Amygdala (tissue), 56 donors: ENCODE data around the gene USP6.
"Not testable (repeated sequence)": the region's sequence is repeated elsewhere in the genome, so short reads cannot be mapped to it uniquely, and the experiment has no call there.

Experiments used
- DNase-seq, 56 donors: peaks; one replicate each; lab custom pipeline; 2025; lab: John Stamatoyannopoulos, UW

Gene USP6

GRCh38 chr17:5121186-5121841 is 5.5 kb downstream of the USP6 start:
- no peak for DNase-seq

DNA sequence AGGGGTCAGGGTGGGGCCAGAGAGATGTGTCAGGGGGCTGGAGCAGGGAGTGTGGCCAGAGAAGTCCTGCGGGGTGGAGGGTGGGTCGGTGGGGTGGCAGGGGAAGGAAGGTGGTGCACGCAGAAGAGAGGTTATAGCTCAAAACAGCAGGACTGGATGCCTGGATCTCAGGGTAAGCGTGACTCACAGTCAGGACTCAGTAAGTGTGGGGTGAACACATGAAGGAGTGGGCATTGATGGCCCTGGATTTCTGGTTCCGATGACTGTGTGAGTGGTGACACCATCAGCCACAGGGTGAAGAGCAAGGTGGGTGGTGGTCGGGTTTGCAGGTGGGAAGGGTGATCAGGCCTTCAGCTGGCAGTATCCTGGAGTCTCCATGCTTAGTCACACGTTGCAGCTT is 6.2 kb downstream of the USP6 start:
- not testable (repeated sequence) for DNase-seq

DNA sequence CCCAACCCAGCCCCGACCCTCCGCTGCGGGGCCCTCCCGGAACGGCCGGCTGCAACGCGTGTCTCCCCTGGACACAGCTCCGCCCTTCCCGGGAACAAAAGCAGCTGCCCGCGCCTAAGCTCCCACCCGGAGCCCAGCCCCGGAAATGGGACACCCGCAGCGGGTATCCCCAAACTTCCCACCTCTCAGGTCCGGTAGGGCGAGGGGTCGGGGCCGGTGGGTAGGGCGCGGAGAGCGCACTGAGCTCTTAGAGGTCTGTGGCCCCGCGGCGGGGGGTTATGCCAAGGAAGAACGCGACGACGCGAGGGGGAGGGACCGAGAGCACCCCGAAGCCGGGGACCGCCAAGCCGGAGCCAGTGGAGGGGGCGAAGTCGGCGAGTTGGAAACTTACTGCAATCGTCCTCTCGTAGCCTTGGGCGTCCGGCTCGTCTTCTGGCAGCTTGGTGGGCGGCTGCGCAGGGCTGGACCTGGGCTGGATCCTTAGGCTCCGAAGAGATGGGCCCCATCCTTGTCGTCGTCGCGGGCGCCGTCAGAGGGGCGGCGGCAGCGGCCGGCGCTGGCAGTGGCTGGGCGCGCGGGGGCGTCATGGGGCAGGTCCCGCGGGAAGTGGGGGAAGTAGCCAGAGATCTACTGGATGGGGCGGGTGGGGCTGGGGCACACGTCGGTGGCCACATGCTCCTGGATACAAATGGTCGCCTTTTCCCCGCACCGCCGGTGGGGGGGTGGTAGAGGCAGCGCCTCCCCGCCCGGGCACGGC is 6.9 kb downstream of the USP6 start:
- peak in 20 of 56 donors; percentile 6 to 55 (median 26) for DNase-seq

DNA sequence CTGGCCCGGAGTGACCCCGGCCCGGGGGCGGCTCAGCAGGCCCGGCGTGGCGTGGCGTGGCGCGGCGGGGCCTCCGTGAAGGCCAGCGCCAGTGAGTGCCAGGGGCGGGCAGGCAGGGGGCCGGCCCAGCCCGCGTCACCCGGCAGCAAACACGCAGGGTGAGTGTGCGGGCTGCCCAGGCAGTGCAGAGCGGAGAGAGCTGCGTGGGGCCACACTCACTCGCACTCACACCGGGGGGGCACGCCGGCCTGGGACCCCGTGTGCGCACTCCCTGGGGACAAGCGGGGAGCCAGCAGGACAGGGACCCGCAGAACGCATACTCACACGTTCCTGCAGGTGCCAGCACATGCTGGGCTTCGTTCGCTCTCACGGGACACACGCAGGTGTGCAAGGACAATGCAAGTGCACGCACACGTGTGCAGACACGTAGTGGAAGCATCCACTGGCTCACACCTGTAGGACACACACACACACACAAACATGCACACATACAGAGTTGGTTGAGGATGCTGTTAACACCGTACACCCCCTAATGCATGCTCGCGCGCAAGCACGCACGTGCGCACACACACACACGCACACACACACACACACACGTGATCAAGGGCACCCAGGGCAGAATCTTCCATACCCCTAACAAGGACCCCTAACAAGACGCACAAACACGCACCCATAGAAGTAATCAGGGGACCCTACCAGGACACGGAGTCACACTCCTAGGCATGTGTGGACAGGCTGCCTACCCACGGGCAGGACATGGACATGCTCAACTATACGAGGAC is 7.7 kb downstream of the USP6 start:
- peak in 1 of 56 donors; percentile 43 for DNase-seq

GRCh38 chr17:5124125-5124760 is 8.4 kb downstream of the USP6 start:
- not testable (repeated sequence) for DNase-seq

DNA sequence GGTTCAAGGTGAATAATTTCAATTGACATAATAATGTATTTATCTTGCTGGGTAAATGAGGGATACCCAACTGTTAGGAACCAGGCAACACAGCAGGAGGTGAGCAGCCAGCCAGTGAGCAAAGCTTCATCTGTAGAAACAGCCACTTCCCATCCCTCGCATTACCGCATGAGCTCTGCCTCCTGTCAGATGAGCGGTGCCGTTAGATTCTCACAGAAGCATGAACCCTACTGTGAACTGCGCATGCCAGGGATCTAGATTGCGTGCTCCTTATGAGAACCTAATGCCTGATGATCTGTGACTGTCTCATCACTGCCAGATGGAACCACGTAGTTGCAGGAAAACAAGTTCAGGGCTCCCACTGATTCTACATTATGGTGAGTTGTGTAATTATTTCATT is 9.1 kb downstream of the USP6 start:
- DNase-seq: peak in 2 of 56 donors; percentile 8 to 39

DNA sequence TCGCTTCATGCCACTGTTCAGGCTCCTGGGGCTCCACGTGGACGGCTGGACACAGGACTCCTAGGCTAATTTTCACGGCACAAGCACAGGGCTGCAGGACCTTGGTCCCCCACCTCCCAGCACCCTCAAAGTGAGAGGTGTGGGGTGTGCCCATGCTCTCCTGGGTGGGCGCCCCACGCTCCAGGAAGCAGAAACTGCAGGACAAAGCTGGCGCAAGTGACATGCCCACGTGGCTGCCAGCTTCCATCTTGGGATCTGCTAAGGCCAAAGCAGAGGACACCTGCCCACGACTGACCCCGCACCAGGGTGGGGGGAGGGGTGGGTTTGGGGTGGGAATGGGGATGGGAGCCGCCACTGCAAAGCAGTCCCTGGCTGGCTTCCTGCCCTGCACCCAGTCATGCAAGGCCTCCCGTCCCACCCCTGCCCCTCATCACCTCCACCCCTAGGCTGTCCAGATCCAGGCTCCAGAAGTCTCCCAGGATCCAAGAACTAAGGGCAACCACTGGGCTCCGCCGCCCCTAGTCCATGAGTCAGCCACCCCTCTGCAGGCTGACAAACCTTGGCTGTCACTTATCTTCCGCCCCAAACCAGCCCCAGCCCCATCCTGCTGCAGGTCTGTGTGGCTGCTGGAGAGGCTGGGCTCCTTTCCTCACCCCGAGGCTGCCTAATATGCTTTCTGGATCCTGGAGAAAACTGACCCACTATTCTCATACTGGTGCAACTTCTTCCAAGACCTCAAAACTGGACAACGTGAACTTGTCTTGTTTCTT is 11.1 kb downstream of the USP6 start:
- DNase-seq: no peak

- DNase-seq: no peak
These were observed 12.1 kb downstream of the USP6 start for GRCh38 chr17:5127910-5128309.

- DNase-seq: not testable (repeated sequence)
These were observed 12.6 kb downstream of the USP6 start for GRCh38 chr17:5128387-5128786.

GRCh38 chr17:5128905-5129535 is 13.2 kb downstream of the USP6 start:
- DNase-seq: no peak

DNA sequence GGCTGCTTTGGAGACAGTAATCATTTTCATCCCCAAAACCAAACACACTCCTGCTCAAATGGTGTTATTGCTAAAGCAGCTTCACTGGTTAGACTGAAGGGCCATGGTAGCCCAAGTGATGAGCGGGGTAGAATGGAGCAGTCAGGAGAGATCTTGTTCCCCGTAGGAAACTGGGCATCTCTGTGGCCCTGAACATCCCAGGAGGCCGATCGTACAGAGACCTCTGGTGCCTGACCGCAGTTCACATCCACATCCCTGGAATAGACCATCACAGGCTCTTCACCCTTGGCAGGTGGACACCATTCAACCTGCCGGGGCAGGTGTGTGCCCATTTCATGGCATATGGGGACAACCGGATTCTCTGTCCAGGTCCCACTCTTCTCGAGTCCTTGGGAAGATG is 13.9 kb downstream of the USP6 start:
- DNase-seq: not testable (repeated sequence)

GRCh38 chr17:5130261-5130660 is 14.4 kb downstream of the USP6 start:
- not testable (repeated sequence) for DNase-seq

DNA sequence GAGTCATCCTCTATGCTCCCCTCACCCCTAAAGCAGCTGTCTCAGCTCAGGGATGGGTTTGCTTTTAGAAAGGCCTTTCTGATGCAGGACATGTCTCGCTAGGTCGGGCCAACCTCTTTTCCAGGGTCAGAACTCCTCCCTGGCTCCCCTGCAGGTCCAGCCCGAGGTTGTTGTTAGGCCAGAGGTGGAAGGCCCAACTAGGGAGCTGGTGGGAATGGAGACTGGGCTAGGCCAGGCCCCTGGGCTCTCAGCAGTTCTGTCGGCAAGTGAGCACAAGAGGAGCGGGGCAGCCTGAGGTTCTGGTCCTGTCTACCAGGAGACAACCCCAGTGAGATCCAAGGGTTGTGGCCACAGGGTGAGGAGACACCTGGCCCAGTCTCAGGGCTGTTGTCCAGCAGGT is 14.9 kb downstream of the USP6 start:
- not testable (repeated sequence) for DNase-seq

DNA sequence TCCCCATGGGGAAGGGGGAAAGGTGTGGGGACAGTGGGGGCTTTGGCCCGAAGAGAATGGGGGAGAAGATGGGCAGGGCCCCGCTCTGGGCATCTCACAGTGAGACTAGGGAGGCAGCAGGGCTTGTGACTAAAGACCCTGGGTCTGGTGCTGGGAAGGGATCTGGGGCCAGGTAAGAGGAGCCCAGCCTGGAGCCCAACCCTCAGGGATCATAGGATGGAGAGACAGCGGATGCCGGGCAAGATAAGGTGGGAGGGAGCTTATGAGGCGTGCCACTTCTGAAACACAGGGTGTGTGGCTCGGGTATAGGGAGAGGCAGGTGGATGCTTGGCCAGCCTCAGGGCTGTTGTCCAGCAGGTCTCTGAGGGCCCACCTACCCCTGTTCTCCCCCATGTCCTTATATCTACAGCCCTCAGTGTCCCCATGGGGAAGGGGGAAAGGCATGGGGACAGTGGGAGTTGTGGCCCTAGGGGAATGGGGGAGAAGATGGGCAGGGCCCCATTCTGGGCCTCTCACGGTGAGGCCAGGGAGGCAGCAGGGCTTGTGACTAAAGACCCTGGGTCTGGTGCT is 15.4 kb downstream of the USP6 start:
- DNase-seq: no peak

DNA sequence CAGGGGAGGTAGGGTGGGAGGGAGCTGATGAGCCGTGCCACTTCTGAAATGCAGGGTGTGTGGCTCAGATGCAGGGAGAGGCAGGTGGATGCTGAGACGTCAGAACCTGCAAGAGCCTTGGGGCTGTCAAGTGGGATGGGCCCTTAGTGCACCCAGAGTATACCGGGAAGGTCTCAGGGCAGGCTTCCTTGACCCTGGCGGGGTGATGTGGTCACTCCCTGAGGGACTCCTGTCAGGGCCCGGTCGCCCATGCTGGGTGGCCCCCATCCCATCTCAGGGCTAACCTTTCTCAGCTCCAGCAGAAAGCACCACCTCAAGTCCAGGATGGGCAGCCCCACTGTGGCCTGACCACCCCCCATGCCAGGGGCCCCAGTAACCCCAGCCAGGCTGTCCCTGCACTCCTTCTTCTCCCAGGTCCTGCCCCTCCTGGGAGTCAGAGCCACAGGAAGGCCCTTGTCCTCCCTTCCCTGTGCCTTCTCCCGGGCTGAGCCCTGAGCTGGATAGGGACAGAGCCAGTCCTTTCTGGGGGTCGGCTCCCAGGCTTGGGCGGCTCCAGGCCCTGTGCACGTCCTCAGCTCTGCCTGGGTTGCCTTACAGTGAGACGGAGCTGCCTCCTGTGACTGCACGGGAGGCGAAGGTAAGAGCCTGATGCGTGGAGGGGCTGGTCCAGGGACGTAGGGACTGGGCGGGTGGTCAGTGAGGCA is 16.1 kb downstream of the USP6 start:
- not testable (repeated sequence) for DNase-seq

DNA sequence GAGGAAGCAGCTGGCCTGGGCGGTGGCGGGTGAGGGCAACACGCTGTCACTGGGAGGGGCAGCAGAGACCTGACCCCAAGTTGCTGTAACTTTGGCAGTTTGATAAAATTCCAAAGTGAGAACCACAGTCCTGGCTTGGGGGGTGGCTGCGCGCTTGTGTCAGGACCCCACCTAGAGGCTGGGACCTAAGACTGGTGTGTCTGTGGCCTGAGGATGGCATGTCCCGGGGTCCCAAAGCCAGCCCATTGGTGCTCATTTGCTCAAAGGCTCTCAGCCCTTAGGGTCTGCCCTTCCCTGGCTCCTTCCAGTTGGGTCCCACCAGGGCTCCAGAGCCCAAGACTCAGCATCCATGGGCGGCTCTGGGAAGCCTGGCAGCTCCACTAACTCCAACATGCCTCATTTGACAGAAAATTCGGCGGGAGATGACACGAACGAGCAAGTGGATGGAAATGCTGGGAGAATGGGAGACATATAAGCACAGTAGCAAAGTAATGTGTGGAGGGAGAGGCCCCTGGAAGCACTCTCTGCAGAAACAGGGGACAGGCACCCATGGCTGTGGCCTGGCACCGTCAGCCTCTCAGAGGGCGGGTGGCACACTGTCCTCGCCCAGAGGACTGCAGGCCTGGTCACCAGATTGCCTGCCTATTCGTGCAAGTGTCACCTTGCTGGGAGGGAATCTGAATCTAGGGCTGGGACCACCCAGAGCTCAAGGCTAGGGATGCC is 16.8 kb downstream of the USP6 start:
- not testable (repeated sequence) for DNase-seq

GRCh38 chr17:5133311-5133710 is 17.5 kb downstream of the USP6 start:
- no peak for DNase-seq

DNA sequence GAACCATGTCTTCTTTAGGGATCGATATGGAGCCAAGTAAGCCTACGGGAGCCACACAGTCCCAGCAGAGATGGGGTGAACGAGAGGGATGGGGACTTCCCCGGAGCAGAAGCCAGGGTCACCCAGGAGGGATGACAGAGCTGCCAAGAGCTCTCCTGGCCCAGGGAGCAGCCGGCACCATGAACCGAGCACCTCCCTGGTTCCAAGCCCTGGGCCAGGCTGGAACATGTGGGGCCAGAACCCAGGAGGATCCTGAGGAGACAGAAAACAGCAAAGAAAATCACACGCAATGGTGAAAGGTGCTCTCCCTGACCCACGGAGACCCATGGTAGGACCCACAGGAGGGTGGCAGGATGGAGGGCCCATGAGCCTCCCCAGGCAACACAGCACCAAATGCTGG is 18.1 kb downstream of the USP6 start:
- not testable (repeated sequence) for DNase-seq
